ENCODE measurements around the gene RMC1. TPM values are rescaled to one million over a fixed set of nuclear protein-coding genes. Genes with fewer than 3 reads are reported as not detected.

Gene RMC1
- total RNA-seq, 2 experiments from 2014 or later: 26.1 to 28.5 TPM

- ChIA-PET CTCF (interaction anchor here (0.6 to 1.6 kb wide), 6 partner anchors 8 to 61 kb away, joined by 3 to 7 read pairs (median 3); no protein-coding TSS in a partner anchor), POLR2A (interaction anchor here (1.3 kb wide), 1 partner anchor 73 kb away, joined by 4 read pairs; no protein-coding TSS in a partner anchor)
- no peak overlapping the region for H3K4me3 Mint-ChIP-seq
- TF ChIP-seq CTCF (IDR thresholded peaks at IDR 0.05): no peak
- H3K9me3 Mint-ChIP-seq: no peaks in the 10 kb centered on the region
- ATAC-seq (no peak), DNase-seq (no peak)
- intact Hi-C loops (cut with micrococcal nuclease): loop anchor here (10.0 kb wide), 1 partner anchor 292 kb away; no protein-coding TSS in a partner anchor
- H3K27me3 Mint-ChIP-seq: no peaks in the 10 kb centered on the region
- H3K4me1 Mint-ChIP-seq (ENCODE audit: low read depth): peaks cover 11% of the 10 kb centered on the region
- H3K36me3 Mint-ChIP-seq (ENCODE audit: low read depth): peaks cover 27% of the 10 kb centered on the region
- peak overlapping the region; percentile 31 for H3K27ac Mint-ChIP-seq
Observed at GRCh38 chr18:23512641-23513040, 9.3 kb downstream of the RMC1 start.

- H3K27me3 Mint-ChIP-seq: no peaks in the 10 kb centered on the region
- peak; percentile 99 for ATAC-seq
- DNase-seq: peak; percentile 85
- no peak overlapping the region for H3K4me3 Mint-ChIP-seq
- H3K36me3 Mint-ChIP-seq (ENCODE audit: low read depth): peaks cover 38% of the 10 kb centered on the region
- TF ChIP-seq CTCF (IDR thresholded peaks at IDR 0.05): peak; percentile 82
- no peaks in the 10 kb centered on the region for H3K9me3 Mint-ChIP-seq
- H3K27ac Mint-ChIP-seq: peak overlapping the region; percentile 52
- intact Hi-C loops (cut with micrococcal nuclease): loop anchor here (5.0 to 10.0 kb wide), 2 partner anchors 71 to 289 kb away; partner anchors contain the start of gene NPC1
- ChIA-PET POLR2A (interaction anchor here (0.8 to 1.5 kb wide), 2 partner anchors 13 to 34 kb away, joined by 3 to 4 read pairs; no protein-coding TSS in a partner anchor), CTCF (interaction anchor here (0.6 to 3.2 kb wide), 41 partner anchors 8 to 564 kb away, joined by 3 to 44 read pairs (median 4); no protein-coding TSS in a partner anchor)
- H3K4me1 Mint-ChIP-seq (ENCODE audit: low read depth): peaks cover 10% of the 10 kb centered on the region
Observed at GRCh38 chr18:23515911-23516546, 12.7 kb downstream of the RMC1 start.

GRCh38 chr18:23519734-23520133 is 16.4 kb downstream of the RMC1 start:
- POLR2A ChIA-PET: no interaction called here
- H3K27ac Mint-ChIP-seq: no peak overlapping the region
- ATAC-seq: no peak
- no peak overlapping the region for H3K4me3 Mint-ChIP-seq
- no peaks in the 10 kb centered on the region for H3K27me3 Mint-ChIP-seq
- H3K9me3 Mint-ChIP-seq: no peaks in the 10 kb centered on the region
- H3K36me3 Mint-ChIP-seq (ENCODE audit: low read depth): peaks cover 54% of the 10 kb centered on the region
- CTCF ChIA-PET: interaction anchor here (1.8 to 3.2 kb wide), 3 partner anchors 8 to 21 kb away, joined by 4 to 12 read pairs (median 6); no protein-coding TSS in a partner anchor
- no peak for DNase-seq
- no peak for TF ChIP-seq CTCF (IDR thresholded peaks at IDR 0.05)
- H3K4me1 Mint-ChIP-seq (ENCODE audit: low read depth): peaks cover 6% of the 10 kb centered on the region
- intact Hi-C loops (cut with micrococcal nuclease): loop anchor here (5.0 to 10.0 kb wide), 2 partner anchors 68 to 285 kb away; partner anchors contain the start of gene NPC1

GRCh38 chr18:23521271-23521670 is 18.0 kb downstream of the RMC1 start:
- H3K36me3 Mint-ChIP-seq (ENCODE audit: low read depth): peaks cover 54% of the 10 kb centered on the region
- H3K9me3 Mint-ChIP-seq: no peaks in the 10 kb centered on the region
- TF ChIP-seq CTCF (IDR thresholded peaks at IDR 0.05): no peak
- POLR2A ChIA-PET: no interaction called here
- intact Hi-C loops (cut with micrococcal nuclease): no loop called here
- CTCF ChIA-PET: interaction anchor here (1.0 to 3.2 kb wide), 4 partner anchors 9 to 182 kb away, joined by 3 to 12 read pairs (median 5); no protein-coding TSS in a partner anchor
- H3K27me3 Mint-ChIP-seq: no peaks in the 10 kb centered on the region
- H3K4me1 Mint-ChIP-seq (ENCODE audit: low read depth): peaks cover 3% of the 10 kb centered on the region
- DNase-seq (no peak), ATAC-seq (no peak)
- H3K27ac Mint-ChIP-seq: no peak overlapping the region
- no peak overlapping the region for H3K4me3 Mint-ChIP-seq

GRCh38 chr18:23521907-23522306 is 18.6 kb downstream of the RMC1 start:
- Mint-ChIP-seq H3K36me3 (ENCODE audit: low read depth) (peaks cover 55% of the 10 kb centered on the region), H3K27ac (peak overlapping the region; percentile 57), H3K27me3 (no peaks in the 10 kb centered on the region), H3K4me1 (ENCODE audit: low read depth) (peaks cover 3% of the 10 kb centered on the region), H3K9me3 (no peaks in the 10 kb centered on the region), H3K4me3 (no peak overlapping the region)
- POLR2A ChIA-PET: interaction anchor here (0.7 to 2.1 kb wide), 3 partner anchors 18 to 63 kb away, joined by 3 to 6 read pairs (median 3); partner anchors contain the start of gene RMC1
- no peak for DNase-seq
- TF ChIP-seq CTCF (IDR thresholded peaks at IDR 0.05): no peak
- CTCF ChIA-PET: interaction anchor here (0.7 to 1.0 kb wide), 2 partner anchors 49 to 66 kb away, joined by 3 read pairs; no protein-coding TSS in a partner anchor
- ATAC-seq: no peak
- intact Hi-C loops (cut with micrococcal nuclease): no loop called here
